ENCODE measurements around the gene BTLA.

BTLA gene

GRCh38 chr3:112492124-112492523, 7.1 kb downstream of the BTLA start:
- DNase-seq (ENCODE audit: low read depth) = no peak
- no peak overlapping the region for H3K4me3 ChIP-seq (ENCODE audit: control insufficient read depth, low read depth, low read length)
- TF ChIP-seq, protein P1, sequence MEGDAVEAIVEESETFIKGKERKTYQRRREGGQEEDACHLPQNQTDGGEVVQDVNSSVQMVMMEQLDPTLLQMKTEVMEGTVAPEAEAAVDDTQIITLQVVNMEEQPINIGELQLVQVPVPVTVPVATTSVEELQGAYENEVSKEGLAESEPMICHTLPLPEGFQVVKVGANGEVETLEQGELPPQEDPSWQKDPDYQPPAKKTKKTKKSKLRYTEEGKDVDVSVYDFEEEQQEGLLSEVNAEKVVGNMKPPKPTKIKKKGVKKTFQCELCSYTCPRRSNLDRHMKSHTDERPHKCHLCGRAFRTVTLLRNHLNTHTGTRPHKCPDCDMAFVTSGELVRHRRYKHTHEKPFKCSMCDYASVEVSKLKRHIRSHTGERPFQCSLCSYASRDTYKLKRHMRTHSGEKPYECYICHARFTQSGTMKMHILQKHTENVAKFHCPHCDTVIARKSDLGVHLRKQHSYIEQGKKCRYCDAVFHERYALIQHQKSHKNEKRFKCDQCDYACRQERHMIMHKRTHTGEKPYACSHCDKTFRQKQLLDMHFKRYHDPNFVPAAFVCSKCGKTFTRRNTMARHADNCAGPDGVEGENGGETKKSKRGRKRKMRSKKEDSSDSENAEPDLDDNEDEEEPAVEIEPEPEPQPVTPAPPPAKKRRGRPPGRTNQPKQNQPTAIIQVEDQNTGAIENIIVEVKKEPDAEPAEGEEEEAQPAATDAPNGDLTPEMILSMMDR (IDR thresholded peaks at IDR 0.05; ENCODE audit: control insufficient read depth, insufficient read depth, low read depth, low read length, missing control alignments) = no peak

DNA sequence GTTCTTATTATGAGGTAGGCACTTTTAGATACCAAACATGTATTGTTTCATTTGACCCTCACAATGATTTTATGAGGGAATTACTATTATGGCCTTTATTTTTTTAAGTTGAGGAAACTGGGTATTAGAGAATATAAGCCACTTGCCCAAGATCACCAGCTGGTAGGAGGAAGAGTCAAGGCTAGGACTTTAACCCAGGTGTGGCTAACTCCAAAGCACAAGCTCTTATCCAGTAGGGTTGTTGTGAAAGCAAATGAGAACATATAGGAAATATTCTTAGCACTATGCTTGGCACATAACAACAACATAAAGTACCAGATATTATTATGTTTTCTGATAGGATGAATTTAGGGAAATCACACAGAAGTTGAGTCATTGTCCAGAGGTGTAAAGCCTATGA, 7.9 kb downstream of the BTLA start:
- H3K4me3 ChIP-seq (ENCODE audit: control insufficient read depth, low read depth, low read length) = no peak overlapping the region
- TF ChIP-seq, protein P1 (IDR thresholded peaks at IDR 0.05; ENCODE audit: control insufficient read depth, insufficient read depth, low read depth, low read length, missing control alignments) = no peak
- no peak for DNase-seq (ENCODE audit: low read depth)

DNA sequence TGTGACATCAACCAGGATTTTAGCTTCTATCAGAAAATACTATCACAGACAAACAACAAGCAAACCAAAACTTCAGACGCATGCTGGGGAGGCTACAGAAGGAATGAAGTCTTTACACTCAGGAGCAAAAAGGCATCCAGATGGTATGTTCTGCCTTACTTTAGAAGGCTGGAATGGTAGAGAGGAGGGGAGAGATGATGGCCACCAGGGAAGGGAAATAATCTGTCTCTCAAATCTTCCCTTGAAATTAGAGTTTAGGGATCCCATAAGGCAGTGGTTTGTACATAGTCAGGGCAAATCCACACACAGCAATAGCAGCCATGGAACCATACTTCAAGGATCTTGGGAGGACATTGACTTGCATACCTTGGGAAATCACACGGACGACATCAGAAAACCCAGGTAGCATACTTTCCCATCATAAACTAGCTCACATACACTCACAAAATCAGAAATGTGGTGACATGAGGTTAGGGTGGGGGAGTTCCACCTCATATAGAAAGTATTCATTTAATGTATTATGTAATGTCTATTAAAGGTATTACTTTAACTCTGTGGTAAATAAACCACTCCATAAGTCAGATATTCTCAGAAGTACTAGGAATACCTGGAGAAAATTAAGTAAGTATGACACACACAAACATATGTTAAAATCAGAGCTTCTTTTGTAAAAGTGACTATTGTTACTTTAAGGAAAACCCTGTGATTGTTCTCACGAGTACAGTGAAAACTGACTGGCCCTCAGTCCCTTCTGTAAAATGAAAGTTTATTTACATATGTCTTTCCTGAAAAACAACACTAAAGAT, 9.4 kb downstream of the BTLA start:
- DNase-seq (ENCODE audit: low read depth) = no peak
- H3K4me3 ChIP-seq (ENCODE audit: control insufficient read depth, low read depth, low read length) = no peak overlapping the region
- TF ChIP-seq, protein P1 (IDR thresholded peaks at IDR 0.05; ENCODE audit: control insufficient read depth, insufficient read depth, low read depth, low read length, missing control alignments) = no peak

GRCh38 chr3:112486811-112487505, 12.3 kb downstream of the BTLA start:
- TF ChIP-seq, protein P1 (IDR thresholded peaks at IDR 0.05; ENCODE audit: control insufficient read depth, insufficient read depth, low read depth, low read length, missing control alignments) = no peak
- no peak for DNase-seq (ENCODE audit: low read depth)
- H3K4me3 ChIP-seq (ENCODE audit: control insufficient read depth, low read depth, low read length) = no peak overlapping the region

DNA sequence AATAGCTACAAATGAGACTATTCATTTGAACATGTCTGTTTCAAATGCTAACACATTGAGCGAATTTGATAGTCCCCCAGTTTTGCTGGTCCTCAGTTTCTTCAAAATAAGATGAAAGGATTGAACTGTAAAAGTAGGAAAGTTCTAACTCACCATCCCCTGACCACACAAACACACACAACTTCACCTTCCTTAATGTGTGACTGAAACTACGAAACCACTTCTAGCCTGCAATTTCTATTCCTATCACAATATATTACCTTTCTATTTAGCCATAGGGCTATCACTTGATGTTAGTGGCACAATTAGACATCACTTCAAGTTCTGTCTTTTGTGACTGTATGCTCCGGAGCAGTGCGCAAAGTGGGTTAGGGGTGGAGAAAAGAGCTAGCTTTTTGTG, 14.9 kb downstream of the BTLA start:
- no peak overlapping the region for H3K4me3 ChIP-seq (ENCODE audit: control insufficient read depth, low read depth, low read length)
- TF ChIP-seq, protein P1 (IDR thresholded peaks at IDR 0.05; ENCODE audit: control insufficient read depth, insufficient read depth, low read depth, low read length, missing control alignments) = no peak

GRCh38 chr3:112482675-112483074, 16.6 kb downstream of the BTLA start:
- no peak overlapping the region for H3K4me3 ChIP-seq (ENCODE audit: control insufficient read depth, low read depth, low read length)
- DNase-seq (ENCODE audit: low read depth) = no peak

More for the DNA sequence above, 14.9 kb downstream of the BTLA start:
- no peak for DNase-seq (ENCODE audit: low read depth)

More at GRCh38 chr3:112482675-112483074, 16.6 kb downstream of the BTLA start:
- TF ChIP-seq, protein P1 (IDR thresholded peaks at IDR 0.05; ENCODE audit: control insufficient read depth, insufficient read depth, low read depth, low read length, missing control alignments) = no peak

Data from AG09309 (cell line).